Calu3 (cell line): ENCODE measurements around the gene OLFM4. TPM values are rescaled to one million over a fixed set of nuclear protein-coding genes. Genes with fewer than 3 reads are reported as not detected.

ENCODE experiments used
- BruUV-seq: library from RNA; stranded (reverse); fragments of 400-500 nt; replicated peaks from 2 replicates; lab custom pipeline; 2021; lab: Mats Ljungman, UMichigan
- CTCF ChIA-PET: fragments of 300-600 bp; sonication (Branson Sonifier 250); formaldehyde crosslinking; loops from one replicate; lab custom pipeline; 2022; ENCODE audit warnings: antibody characterized with exemption; lab: Charles Lee
- DNase-seq: peaks from one replicate; pipeline ENCODE4 v3.0.0; 2022
- H3K27ac Mint-ChIP-seq: one replicate; pipeline ENCODE4 v1.8.0; 2022; ENCODE audit warnings: mixed read lengths; ENCODE audit not compliant: unreplicated experiment
- H3K27me3 Mint-ChIP-seq: one replicate; pipeline ENCODE4 v1.8.0; 2022; ENCODE audit warnings: mixed read lengths; ENCODE audit not compliant: unreplicated experiment
- H3K36me3 Mint-ChIP-seq: one replicate; pipeline ENCODE4 v1.8.0; 2022; ENCODE audit warnings: mild to moderate bottlenecking, moderate library complexity, mixed read lengths; ENCODE audit not compliant: insufficient read depth, unreplicated experiment
- H3K4me1 Mint-ChIP-seq: one replicate; pipeline ENCODE4 v1.8.0; 2022; ENCODE audit warnings: mild to moderate bottlenecking, low read depth, mixed read lengths; ENCODE audit not compliant: unreplicated experiment
- H3K4me3 Mint-ChIP-seq: one replicate; pipeline ENCODE4 v1.8.0; 2022; ENCODE audit warnings: mild to moderate bottlenecking, low read depth, moderate library complexity, mixed read lengths; ENCODE audit not compliant: unreplicated experiment
- H3K9me3 Mint-ChIP-seq: one replicate; pipeline ENCODE4 v1.8.0; 2022; ENCODE audit warnings: low read depth, mixed read lengths; ENCODE audit not compliant: unreplicated experiment
- intact Hi-C: fragments of 100-400 bp; cut with micrococcal nuclease; formaldehyde crosslinking; loops from one replicate; pipeline ENCODE4 v1.10.0; 2022; ENCODE audit not compliant: unreplicated experiment
- total RNA-seq: library from RNA; stranded (reverse); gene quantifications from 2 replicates; pipeline ENCODE4 v1.2.3, GENCODE V29; 2022
- TF ChIP-seq, protein P1 (sequence below): fragments of 200-600 bp; IDR thresholded peaks from one replicate; pipeline ENCODE4 v1.8.0; 2022; ENCODE audit warnings: antibody characterized with exemption; ENCODE audit not compliant: unreplicated experiment

Gene OLFM4
- total RNA-seq, 1 experiment from 2014 or later = 33.5 TPM

GRCh38 chr13:52994865-52995264 lies 33.7 kb upstream of the OLFM4 start:
- BruUV-seq = no TSS peak
- CTCF ChIA-PET = no interaction called here
- H3K36me3 Mint-ChIP-seq = no peaks in the 10 kb centered on the region
- no peak overlapping the region for H3K27ac Mint-ChIP-seq
- DNase-seq = no peak
- H3K27me3 Mint-ChIP-seq = no peaks in the 10 kb centered on the region
- intact Hi-C loops = no loop called here
- H3K4me3 Mint-ChIP-seq = no peak overlapping the region
- no peaks in the 10 kb centered on the region for H3K4me1 Mint-ChIP-seq
- H3K9me3 Mint-ChIP-seq = no peaks in the 10 kb centered on the region
- TF ChIP-seq, protein P1, sequence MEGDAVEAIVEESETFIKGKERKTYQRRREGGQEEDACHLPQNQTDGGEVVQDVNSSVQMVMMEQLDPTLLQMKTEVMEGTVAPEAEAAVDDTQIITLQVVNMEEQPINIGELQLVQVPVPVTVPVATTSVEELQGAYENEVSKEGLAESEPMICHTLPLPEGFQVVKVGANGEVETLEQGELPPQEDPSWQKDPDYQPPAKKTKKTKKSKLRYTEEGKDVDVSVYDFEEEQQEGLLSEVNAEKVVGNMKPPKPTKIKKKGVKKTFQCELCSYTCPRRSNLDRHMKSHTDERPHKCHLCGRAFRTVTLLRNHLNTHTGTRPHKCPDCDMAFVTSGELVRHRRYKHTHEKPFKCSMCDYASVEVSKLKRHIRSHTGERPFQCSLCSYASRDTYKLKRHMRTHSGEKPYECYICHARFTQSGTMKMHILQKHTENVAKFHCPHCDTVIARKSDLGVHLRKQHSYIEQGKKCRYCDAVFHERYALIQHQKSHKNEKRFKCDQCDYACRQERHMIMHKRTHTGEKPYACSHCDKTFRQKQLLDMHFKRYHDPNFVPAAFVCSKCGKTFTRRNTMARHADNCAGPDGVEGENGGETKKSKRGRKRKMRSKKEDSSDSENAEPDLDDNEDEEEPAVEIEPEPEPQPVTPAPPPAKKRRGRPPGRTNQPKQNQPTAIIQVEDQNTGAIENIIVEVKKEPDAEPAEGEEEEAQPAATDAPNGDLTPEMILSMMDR = no peak

DNA sequence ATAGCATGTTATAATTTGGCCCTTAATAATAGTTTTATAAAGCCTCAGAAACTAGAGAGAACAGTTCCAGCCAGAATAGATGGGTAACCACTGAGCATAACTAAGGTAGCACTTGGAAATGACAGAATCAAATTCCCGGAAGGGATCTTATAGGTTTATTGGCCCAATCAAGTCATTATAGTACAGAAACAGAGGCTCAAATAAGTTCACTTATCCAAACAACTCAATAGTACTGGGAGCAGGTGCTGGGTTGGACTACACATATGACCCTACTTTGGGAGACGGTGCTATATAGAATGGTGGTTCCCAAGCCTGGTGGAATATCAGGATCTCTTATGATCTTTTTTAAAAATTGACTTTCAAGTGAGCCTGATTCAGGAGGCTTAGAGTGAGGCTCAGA lies 32.7 kb upstream of the OLFM4 start:
- Mint-ChIP-seq H3K4me3 (no peak overlapping the region), H3K27me3 (no peaks in the 10 kb centered on the region), H3K36me3 (no peaks in the 10 kb centered on the region), H3K4me1 (no peaks in the 10 kb centered on the region), H3K27ac (no peak overlapping the region), H3K9me3 (no peaks in the 10 kb centered on the region)
- BruUV-seq = no TSS peak
- intact Hi-C loops = no loop called here
- no peak for DNase-seq
- TF ChIP-seq, protein P1 = no peak
- CTCF ChIA-PET = no interaction called here

DNA sequence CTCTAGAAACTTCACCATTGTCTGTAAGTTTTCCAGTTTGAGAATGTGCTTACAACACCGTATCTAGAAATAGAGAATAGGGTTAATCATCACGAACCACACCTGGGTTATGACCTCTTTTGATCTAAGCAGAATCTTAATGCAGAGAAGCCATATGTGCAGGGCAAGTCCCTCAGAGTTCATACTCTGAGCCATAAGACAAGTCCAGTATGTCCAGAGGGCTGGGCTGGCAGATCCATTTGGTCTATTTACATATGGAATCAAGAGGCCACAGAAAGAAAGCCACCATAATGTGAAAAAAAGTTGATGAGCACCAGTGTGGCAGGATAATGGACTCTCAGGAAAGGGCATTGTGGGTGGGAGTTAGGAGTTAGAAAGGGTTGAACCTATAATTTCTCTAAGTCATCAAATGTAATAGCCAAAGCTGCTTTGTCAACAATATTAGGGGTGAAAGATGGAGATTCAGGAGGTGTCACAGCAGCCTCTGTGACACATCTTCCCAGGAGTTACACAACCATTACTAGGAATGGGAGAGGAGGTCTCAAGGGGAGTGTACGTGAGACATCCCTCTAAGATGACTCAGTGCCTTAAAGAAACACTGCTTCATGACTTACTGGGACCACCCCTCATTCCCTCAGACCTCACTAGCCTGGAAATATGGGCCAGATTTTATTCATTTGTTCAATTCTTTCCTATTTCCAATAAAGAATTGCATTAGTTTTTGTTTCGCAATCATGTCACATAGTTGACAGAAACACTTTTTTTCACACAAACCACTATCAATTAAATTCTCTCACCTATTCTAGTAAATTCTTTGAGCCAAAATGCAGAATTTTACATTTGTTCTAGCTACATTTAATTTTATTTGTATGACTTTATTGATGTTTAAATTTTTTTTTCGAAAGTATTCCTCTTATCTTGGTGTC lies 30.4 kb upstream of the OLFM4 start:
- TF ChIP-seq, protein P1 = no peak
- H3K27me3 Mint-ChIP-seq = no peaks in the 10 kb centered on the region
- no TSS peak for BruUV-seq
- no peak overlapping the region for H3K27ac Mint-ChIP-seq
- CTCF ChIA-PET = no interaction called here
- no peaks in the 10 kb centered on the region for H3K4me1 Mint-ChIP-seq
- no peak overlapping the region for H3K4me3 Mint-ChIP-seq
- intact Hi-C loops = no loop called here
- H3K9me3 Mint-ChIP-seq = no peaks in the 10 kb centered on the region
- no peak for DNase-seq
- no peaks in the 10 kb centered on the region for H3K36me3 Mint-ChIP-seq

DNA sequence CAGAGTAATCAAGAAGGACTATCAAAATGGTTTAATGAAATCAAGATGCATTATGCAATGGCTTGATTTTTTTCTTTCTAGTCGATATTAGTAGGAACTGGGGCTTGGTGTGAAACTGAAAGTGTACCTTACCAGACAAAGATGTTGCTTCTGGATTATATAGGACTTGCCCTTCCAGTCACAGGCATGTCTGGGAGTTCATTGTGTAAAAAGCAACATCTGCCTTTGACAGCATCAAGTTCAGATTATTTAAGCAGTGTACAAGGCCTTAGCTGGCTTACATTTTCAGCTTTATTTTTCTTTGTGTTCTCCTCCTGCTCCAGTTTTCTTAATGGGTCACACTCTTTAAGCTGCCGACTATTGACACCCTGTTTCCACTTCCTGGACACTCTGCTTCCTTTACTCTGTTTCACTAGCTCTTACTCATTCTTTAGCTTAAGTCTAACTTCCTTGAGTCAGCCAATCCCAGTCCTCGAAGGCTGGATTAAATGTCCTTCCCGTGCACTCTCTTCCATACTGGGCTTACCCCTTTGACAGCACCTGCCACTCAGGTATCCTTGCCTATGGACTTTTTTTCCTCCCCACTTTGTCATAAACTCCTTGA lies 29.4 kb upstream of the OLFM4 start:
- Mint-ChIP-seq H3K9me3 (no peaks in the 10 kb centered on the region), H3K4me1 (no peaks in the 10 kb centered on the region), H3K4me3 (no peak overlapping the region), H3K36me3 (no peaks in the 10 kb centered on the region), H3K27me3 (no peaks in the 10 kb centered on the region), H3K27ac (no peak overlapping the region)
- intact Hi-C loops = no loop called here
- no peak for DNase-seq
- CTCF ChIA-PET = no interaction called here
- BruUV-seq = no TSS peak
- TF ChIP-seq, protein P1 = no peak
